GM21529 (cell line): ENCODE results near the gene MAN2A2.
"Not testable (repeated sequence)": the region's sequence is repeated elsewhere in the genome, so short reads cannot be mapped to it uniquely, and the experiment has no call there.

Experiments
- ATAC-seq: cut with Tn5 transposase; IDR thresholded peaks from one replicate; pipeline ENCODE4 v1.9.1; 2021; ENCODE audit not compliant: unreplicated experiment

The MAN2A2 gene

GRCh38 chr15:90903733-90904536 lies 833 bp downstream of the MAN2A2 start:
- ATAC-seq: no peak

GRCh38 chr15:90904746-90905145 lies 1.6 kb downstream of the MAN2A2 start:
- no peak for ATAC-seq

- no peak for ATAC-seq
Measured at GRCh38 chr15:90905306-90906180, 2.4 kb downstream of the MAN2A2 start.

- no peak for ATAC-seq
Measured at GRCh38 chr15:90906181-90906849, 3.2 kb downstream of the MAN2A2 start.

- no peak for ATAC-seq
Measured at GRCh38 chr15:90907051-90907660, 4.1 kb downstream of the MAN2A2 start.

- no peak for ATAC-seq
Measured at GRCh38 chr15:90907838-90908507, 4.9 kb downstream of the MAN2A2 start.

GRCh38 chr15:90909449-90909848 lies 6.3 kb downstream of the MAN2A2 start:
- ATAC-seq: not testable (repeated sequence)

- no peak for ATAC-seq
Measured at GRCh38 chr15:90909976-90910375, 6.9 kb downstream of the MAN2A2 start.

- no peak for ATAC-seq
Measured at GRCh38 chr15:90910441-90911301, 7.6 kb downstream of the MAN2A2 start.

GRCh38 chr15:90911302-90911623 lies 8.2 kb downstream of the MAN2A2 start:
- ATAC-seq: no peak

- ATAC-seq: no peak
Measured at GRCh38 chr15:90911906-90912769, 9.0 kb downstream of the MAN2A2 start.

- no peak for ATAC-seq
Measured at GRCh38 chr15:90912770-90913075, 9.6 kb downstream of the MAN2A2 start.

GRCh38 chr15:90913398-90913944 lies 10.4 kb downstream of the MAN2A2 start:
- ATAC-seq: no peak

GRCh38 chr15:90914305-90915080 lies 11.4 kb downstream of the MAN2A2 start:
- no peak for ATAC-seq

- no peak for ATAC-seq
Measured at GRCh38 chr15:90915216-90915807, 12.2 kb downstream of the MAN2A2 start.

GRCh38 chr15:90915808-90916440 lies 12.8 kb downstream of the MAN2A2 start:
- ATAC-seq: no peak

- no peak for ATAC-seq
Measured at GRCh38 chr15:90916461-90916860, 13.4 kb downstream of the MAN2A2 start.
